K562 (cell line): ENCODE measurements around the gene PTCD3. TPM values are rescaled to one million over a fixed set of nuclear protein-coding genes. Genes with fewer than 3 reads are reported as not detected.

ENCODE experiments used
- ATAC-seq: fragments of 200-7000 bp; cut with Tn5 transposase; 3 replicates; pipeline ENCODE4 v1.9.1; 2020; ENCODE audit warnings: moderate library complexity
- BruUV-seq: library from RNA; stranded (reverse); fragments of 400-500 nt; replicated peaks from 2 replicates; lab custom pipeline; 2021; lab: Mats Ljungman, UMichigan
- CTCF ChIA-PET: fragments of 300-600 bp; formaldehyde crosslinking; extraction: SDS; loops from one replicate; lab custom pipeline; 2021; ENCODE audit warnings: low intra/inter-chr PET ratio; lab: Yijun Ruan, JAX
- POLR2A ChIA-PET: fragments of 300-600, 350-650 bp; sonication (Branson Sonifier 250); formaldehyde crosslinking; extraction: SDS; loops from one replicate; lab custom pipeline; 2021; ENCODE audit warnings: antibody characterized with exemption, inconsistent platforms; lab: Yijun Ruan, JAX
- DNase-seq, 4 experiments: peaks; one replicate each; pipeline versions ENCODE4 v3.0.0 to v3.0.0-alpha.2; 2011 to 2018; ENCODE audit warnings: low spot score in 3 of 4, mixed read lengths in 3 of 4; ENCODE audit errors: extremely low read depth in 1 of 4
- FAIRE-seq: peaks from 2 replicates; lab custom pipeline; 2011; peaks lifted over from hg19 to GRCh38; lab: Jason Lieb, UNC
- H2AFZ ChIP-seq: 2 replicates; pipeline ENCODE4 v1.6.0; 2011; ENCODE audit warnings: low read depth, low read length, control low read depth, inconsistent platforms
- H3K27ac ChIP-seq: fragments of 200-600 bp; 3 replicates; pipeline ENCODE4 v1.8.0; 2011; ENCODE audit warnings: low read depth, mild to moderate bottlenecking, control low read depth, inconsistent platforms, low read length, moderate library complexity, mixed read lengths; ENCODE audit errors: extremely low read depth
- H3K27me3 ChIP-seq, 2 experiments: fragments of 300-600 bp in 1 of 2; 2 replicates in 1 of 2; 3 replicates in 1 of 2; pipeline versions ENCODE4 v1.6.0 to v1.8.0; 2011; ENCODE audit warnings: inconsistent platforms in 2 of 2, low read length in 2 of 2, mild to moderate bottlenecking in 1 of 2, mixed read lengths in 1 of 2, moderate library complexity in 1 of 2; ENCODE audit not compliant: control insufficient read depth in 2 of 2, insufficient read depth in 2 of 2
- H3K36me3 ChIP-seq: fragments of 300-600 bp; 3 replicates; pipeline ENCODE4 v1.8.0; 2011; ENCODE audit warnings: mild to moderate bottlenecking, low read length, inconsistent platforms; ENCODE audit not compliant: control insufficient read depth, insufficient read depth
- H3K4me1 ChIP-seq, 2 experiments: fragments of 200-600 bp in 1 of 2; replicated peaks in 1 of 2; 2 replicates in 1 of 2; 3 replicates in 1 of 2; pipeline versions ENCODE4 v1.5.1 to v1.8.0; 2011; ENCODE audit warnings: inconsistent platforms in 2 of 2, low read length in 2 of 2, mild to moderate bottlenecking in 1 of 2, mixed read lengths in 1 of 2, moderate library complexity in 1 of 2; ENCODE audit not compliant: control insufficient read depth in 2 of 2, insufficient read depth in 2 of 2
- H3K4me2 ChIP-seq: 2 replicates; pipeline ENCODE4 v1.6.1; 2011; ENCODE audit warnings: low read length, control low read depth, inconsistent platforms, mixed read lengths; ENCODE audit not compliant: insufficient read depth
- H3K4me3 ChIP-seq: fragments of 200-600 bp; sonication (generic), shearing (Covaris generic); 2 replicates; pipeline ENCODE4 v1.5.1; 2016; ENCODE audit warnings: control low read depth, inconsistent platforms
- H3K79me2 ChIP-seq: fragments of 200-600 bp; 3 replicates; pipeline ENCODE4 v1.8.0; 2011; ENCODE audit warnings: low read length, inconsistent platforms; ENCODE audit not compliant: control insufficient read depth, insufficient read depth
- H3K9ac ChIP-seq, 2 experiments: 2 replicates each; pipeline versions ENCODE4 v1.6.0 to v1.6.1; 2011; ENCODE audit warnings: low read depth in 2 of 2, low read length in 2 of 2, control low read depth in 1 of 2, inconsistent platforms in 1 of 2, mild to moderate bottlenecking in 1 of 2, mixed read lengths in 1 of 2; ENCODE audit not compliant: insufficient read depth in 1 of 2
- H3K9me1 ChIP-seq: one replicate; pipeline ENCODE4 v1.6.0; 2011; ENCODE audit warnings: inconsistent platforms, mild to moderate bottlenecking, low read length, moderate library complexity; ENCODE audit not compliant: control insufficient read depth, insufficient read depth
- H3K9me3 ChIP-seq: replicated peaks from 2 replicates; pipeline ENCODE4 v1.5.1; 2011; ENCODE audit warnings: low read depth, low read length, inconsistent platforms; ENCODE audit not compliant: control insufficient read depth, insufficient read depth
- H4K20me1 ChIP-seq: replicated peaks from 2 replicates; pipeline ENCODE4 v1.6.1; 2011; ENCODE audit warnings: low read length, inconsistent platforms, mixed read lengths; ENCODE audit not compliant: control insufficient read depth, insufficient read depth
- ATF4 ChIP-seq: fragments of 450-650 bp; formaldehyde crosslinking; IDR thresholded peaks from 2 replicates; pipeline ENCODE4 v1.4.0; 2022; ENCODE audit warnings: mild to moderate bottlenecking, moderate library complexity
- MIER1 ChIP-seq: fragments of 450-650 bp; IDR thresholded peaks from 2 replicates; pipeline ENCODE4 v1.6.1; 2016; ENCODE audit warnings: antibody characterized with exemption, mild to moderate bottlenecking, low read depth
- NCOA2 ChIP-seq, 2 experiments: fragments of 450-650 bp; IDR thresholded peaks; 2 replicates each; pipeline ENCODE4 v1.6.1; 2018; ENCODE audit warnings: mild to moderate bottlenecking in 2 of 2, moderate library complexity in 1 of 2; ENCODE audit not compliant: partially characterized antibody in 2 of 2
- NR2F6 ChIP-seq: fragments of 450-650 bp; formaldehyde crosslinking; IDR thresholded peaks from 2 replicates; pipeline ENCODE4 v1.4.0; 2020; ENCODE audit warnings: mild to moderate bottlenecking
- POLR2AphosphoS5 ChIP-seq: IDR thresholded peaks from 2 replicates; pipeline ENCODE4 v1.6.1; 2011; ENCODE audit warnings: mild to moderate bottlenecking, low read depth, low read length, moderate library complexity; ENCODE audit not compliant: control insufficient read depth, insufficient read depth
- ZBTB8A ChIP-seq: fragments of 450-650 bp; IDR thresholded peaks from 2 replicates; pipeline ENCODE4 v1.6.1; 2018; ENCODE audit warnings: mild to moderate bottlenecking, moderate library complexity; ENCODE audit not compliant: partially characterized antibody
- ZNF197 ChIP-seq: fragments of 200-800 bp; sonication (Bioruptor generic); IDR thresholded peaks from 2 replicates; pipeline ENCODE4 v1.6.1; 2016; ENCODE audit warnings: low read depth, missing genetic modification characterization, missing compliant biosample characterization
- ZNF398 ChIP-seq: fragments of 250-450 bp; sonication (Bioruptor Pico); IDR thresholded peaks from 2 replicates; pipeline ENCODE4 v1.8.0; 2021; ENCODE audit warnings: moderate library complexity, mild to moderate bottlenecking, inconsistent platforms
- ZNF830 ChIP-seq: fragments of 250-450 bp; sonication (Bioruptor Pico); IDR thresholded peaks from 2 replicates; pipeline ENCODE4 v1.5.0; 2021; ENCODE audit warnings: mild to moderate bottlenecking
- WGBS: fragments of 100-300 bp; shearing (Covaris generic); methylation state at CpG from one replicate; pipeline ENCODE4 v1.1.6; 2016; ENCODE audit warnings: low coverage, mixed read lengths; ENCODE audit not compliant: insufficient coverage; ENCODE audit errors: missing lambda C conversion rate; 5-methylcytosine and 5-hydroxymethylcytosine counted together
- in situ Hi-C: fragments of 300-500 bp; cut with MboI; formaldehyde crosslinking; loops from 4 replicates; pipeline ENCODE4 v1.15.0; 2018; ENCODE audit warnings: inconsistent platforms, mixed read lengths
- intact Hi-C: fragments of 100-400 bp; cut with micrococcal nuclease; formaldehyde crosslinking; loops from 2 replicates; pipeline ENCODE4 v1.14.2; 2022
- polyA plus RNA-seq, 8 experiments: library from polyadenylated mRNA; depleted of rRNA in 4 of 8; stranded (reverse) in 5 of 8; unstranded in 3 of 8; fragments of >200 nt; fragmentation: Nextera tagmentation in 2 of 8; fragmentation: Illumina TruSeq in 1 of 8; extraction: Ambion mirVana in 2 of 8; extraction: Trizol in 1 of 8; gene quantifications; 2 replicates each; pipeline versions ENCODE4 v1.2.1 to v1.2.3, GENCODE V29; 2011 to 2014; ENCODE audit warnings: inconsistent platforms in 1 of 8, missing spikeins in 1 of 8
- total RNA-seq, 7 experiments: library from RNA; depleted of rRNA in 6 of 7; stranded (reverse); fragments of >200 nt in 6 of 7; fragmentation: Illumina TruSeq in 2 of 7; extraction: Trizol in 2 of 7; gene quantifications; 2 replicates each; pipeline versions ENCODE4 v1.2.1 to v1.2.3, GENCODE V29; 2011 to 2021; ENCODE audit warnings: low replicate concordance in 1 of 7

The PTCD3 gene
- total and polyA plus RNA-seq, 9 of the 15 experiments (the other 6 are each of a cell fraction or from before 2014, with no cell fraction given): 65.2 to 241 (median 172) TPM

GRCh38 chr2:86157009-86157556, 51.0 kb downstream of the PTCD3 start (continued):
- TF ChIP-seq POLR2AphosphoS5: 0 out of 2 replicates have a peak, but pooled peaks have one; percentile 22
- TF ChIP-seq MIER1: no peak

- in situ Hi-C loops (no loop called here), intact Hi-C loops (no loop called here)
- TF ChIP-seq NR2F6: no peak
- no peak for TF ChIP-seq ATF4
- TF ChIP-seq ZNF197 (CRISPR knock-in tag): no peak
- no peak for TF ChIP-seq ZBTB8A
- TF ChIP-seq ZNF398 (CRISPR knock-in tag): no peak
- no peak for TF ChIP-seq NCOA2 (IDR thresholded peaks at IDR 0.05; ENCODE audit: partially characterized antibody in 2 of 2)
- no peak for TF ChIP-seq ZNF830
- ChIA-PET CTCF (no interaction called here), POLR2A (interaction anchor here (0.6 to 1.7 kb wide), 4 partner anchors 8 to 317 kb away, joined by 3 to 9 read pairs (median 3); no protein-coding TSS in a partner anchor)
- BruUV-seq: TSS peak; percentile 25
- no peak overlapping the region for H2AFZ ChIP-seq
- no peak for DNase-seq
- no peaks in the 10 kb centered on the region for H3K9me1 ChIP-seq
- no peaks in the 10 kb centered on the region for H3K4me1 ChIP-seq
- no peak for FAIRE-seq
- no peaks in the 10 kb centered on the region for H3K79me2 ChIP-seq
- no peaks in the 10 kb centered on the region for H3K27me3 ChIP-seq
- no peak overlapping the region for H3K4me2 ChIP-seq
- H3K4me3 ChIP-seq: no peak overlapping the region
- no peak overlapping the region for H3K9ac ChIP-seq
- H4K20me1 ChIP-seq: no peaks in the 10 kb centered on the region
- peaks cover 86% of the 10 kb centered on the region for H3K36me3 ChIP-seq
- no peak for ATAC-seq
- H3K27ac ChIP-seq: no peak overlapping the region
- H3K9me3 ChIP-seq: no peaks in the 10 kb centered on the region
- 98% methylated on average over 4 of the region's 4 CpGs for whole genome bisulfite sequencing
Measured at GRCh38 chr2:86158286-86158685, 52.3 kb downstream of the PTCD3 start.
